ENCODE data around the gene ZNF333.
A peak's percentile ranks its signal among the peaks of the same experiment; 100 is the strongest.

Gene ZNF333

GRCh38 chr19:14659874-14660489, 29.9 kb upstream of the ZNF333 start:
- H3K27me3 ChIP-seq (ENCODE audit: insufficient read depth, poor library complexity, severe bottlenecking) = no peaks in the 10 kb centered on the region
- H3K27ac ChIP-seq (replicated peaks) = no peak overlapping the region
- TF ChIP-seq GABPA (IDR thresholded peaks at IDR 0.05; ENCODE audit: low read depth) (no peak), POLR2AphosphoS5 (IDR thresholded peaks at IDR 0.05; ENCODE audit: low read depth) (no peak), SPI1 (IDR thresholded peaks at IDR 0.05; ENCODE audit: borderline replicate concordance, low read depth) (no peak), CTCF (IDR thresholded peaks at IDR 0.05; ENCODE audit: insufficient read depth, low read length) (no peak), REST (IDR thresholded peaks at IDR 0.05; ENCODE audit: insufficient replicate concordance, low read depth) (no peak)
- H3K4me3 ChIP-seq (replicated peaks; ENCODE audit: insufficient read depth, low read length) = no peak overlapping the region
- DNase-seq (ENCODE audit: low read depth in 1 of 2, low spot score in 1 of 2) = no peak

GRCh38 chr19:14661372-14661924, 28.4 kb upstream of the ZNF333 start:
- Histone ChIP-seq H3K4me3 (replicated peaks; ENCODE audit: insufficient read depth, low read length) (no peak overlapping the region), H3K27me3 (ENCODE audit: insufficient read depth, poor library complexity, severe bottlenecking) (no peaks in the 10 kb centered on the region), H3K27ac (replicated peaks) (no peak overlapping the region)
- TF ChIP-seq CTCF (IDR thresholded peaks at IDR 0.05; ENCODE audit: insufficient read depth, low read length) (no peak), GABPA (IDR thresholded peaks at IDR 0.05; ENCODE audit: low read depth) (no peak), SPI1 (IDR thresholded peaks at IDR 0.05; ENCODE audit: borderline replicate concordance, low read depth) (peak; percentile 56; the same call in 1 of the 2 replicates), REST (IDR thresholded peaks at IDR 0.05; ENCODE audit: insufficient replicate concordance, low read depth) (no peak), POLR2AphosphoS5 (IDR thresholded peaks at IDR 0.05; ENCODE audit: low read depth) (no peak)
- peak; percentile 51 for DNase-seq (ENCODE audit: low read depth in 1 of 2, low spot score in 1 of 2)

- H3K4me3 ChIP-seq (replicated peaks; ENCODE audit: insufficient read depth, low read length) = no peak overlapping the region
- DNase-seq (ENCODE audit: low read depth in 1 of 2, low spot score in 1 of 2) = no peak
- no peaks in the 10 kb centered on the region for H3K27me3 ChIP-seq (ENCODE audit: insufficient read depth, poor library complexity, severe bottlenecking)
- H3K27ac ChIP-seq (replicated peaks) = no peak overlapping the region
- TF ChIP-seq SPI1 (IDR thresholded peaks at IDR 0.05; ENCODE audit: borderline replicate concordance, low read depth) (no peak), POLR2AphosphoS5 (IDR thresholded peaks at IDR 0.05; ENCODE audit: low read depth) (no peak), GABPA (IDR thresholded peaks at IDR 0.05; ENCODE audit: low read depth) (no peak), REST (IDR thresholded peaks at IDR 0.05; ENCODE audit: insufficient replicate concordance, low read depth) (no peak), CTCF (IDR thresholded peaks at IDR 0.05; ENCODE audit: insufficient read depth, low read length) (no peak)
Measured at GRCh38 chr19:14669940-14670339, 19.9 kb upstream of the ZNF333 start.
